ENCODE results near the gene RGS1.

RGS1 gene

DNA sequence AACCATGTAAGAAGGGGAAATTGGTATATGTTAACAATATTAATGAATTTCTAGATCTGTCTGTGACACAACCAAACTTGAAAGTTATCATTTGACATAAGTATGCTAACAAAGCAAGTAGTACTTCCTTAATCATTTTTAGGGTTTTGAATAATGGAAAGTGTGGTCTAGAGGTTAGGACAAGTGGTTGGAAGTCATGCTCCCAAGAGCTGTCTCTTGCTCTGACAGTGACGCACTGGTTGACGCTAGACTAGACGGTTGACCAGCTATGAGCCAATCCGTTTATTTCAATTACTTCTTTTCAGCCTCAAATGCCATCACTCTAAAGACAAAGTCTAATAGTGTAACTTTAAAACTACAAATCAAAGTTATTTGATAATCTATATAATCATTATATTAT, 20.7 kb upstream of the RGS1 start:
- DNase-seq: no peak

GRCh38 chr1:192555399-192555798, 20.2 kb upstream of the RGS1 start:
- no peak for DNase-seq

DNA sequence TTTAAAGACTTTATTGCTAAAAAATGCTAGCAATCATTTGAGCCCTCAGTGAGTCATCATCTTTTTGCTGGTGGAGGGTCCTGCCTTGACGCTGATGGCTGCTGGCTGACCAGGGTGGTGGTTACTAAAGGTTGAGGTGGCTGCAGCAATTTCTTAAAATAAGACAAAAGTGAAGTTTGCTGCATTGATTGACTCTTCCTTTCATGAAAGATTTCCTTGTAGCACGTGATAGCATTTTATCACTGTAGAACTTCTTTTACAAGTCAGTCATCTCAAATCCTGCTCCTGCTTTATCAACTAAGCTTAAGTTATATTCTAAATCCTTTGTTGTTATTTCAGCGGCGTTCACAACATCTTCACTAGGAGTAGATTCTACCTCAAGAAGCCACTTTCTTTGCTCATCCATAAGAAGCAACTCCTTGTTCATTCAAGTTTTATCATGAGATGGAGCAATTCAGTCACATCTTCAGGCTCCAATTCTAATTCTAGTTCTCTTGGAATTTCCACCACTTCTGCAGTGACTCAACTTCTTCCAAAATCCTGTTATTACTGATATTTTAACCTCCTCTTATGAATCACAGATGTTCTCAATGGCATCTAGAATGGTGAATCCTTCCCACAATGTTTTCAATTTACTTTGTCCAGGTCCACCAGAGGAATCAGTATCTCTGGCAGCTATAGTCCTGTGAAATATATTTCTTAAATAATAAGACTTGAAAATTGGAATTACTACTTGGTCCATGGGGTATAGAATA, 17.6 kb upstream of the RGS1 start:
- DNase-seq: no peak

DNA sequence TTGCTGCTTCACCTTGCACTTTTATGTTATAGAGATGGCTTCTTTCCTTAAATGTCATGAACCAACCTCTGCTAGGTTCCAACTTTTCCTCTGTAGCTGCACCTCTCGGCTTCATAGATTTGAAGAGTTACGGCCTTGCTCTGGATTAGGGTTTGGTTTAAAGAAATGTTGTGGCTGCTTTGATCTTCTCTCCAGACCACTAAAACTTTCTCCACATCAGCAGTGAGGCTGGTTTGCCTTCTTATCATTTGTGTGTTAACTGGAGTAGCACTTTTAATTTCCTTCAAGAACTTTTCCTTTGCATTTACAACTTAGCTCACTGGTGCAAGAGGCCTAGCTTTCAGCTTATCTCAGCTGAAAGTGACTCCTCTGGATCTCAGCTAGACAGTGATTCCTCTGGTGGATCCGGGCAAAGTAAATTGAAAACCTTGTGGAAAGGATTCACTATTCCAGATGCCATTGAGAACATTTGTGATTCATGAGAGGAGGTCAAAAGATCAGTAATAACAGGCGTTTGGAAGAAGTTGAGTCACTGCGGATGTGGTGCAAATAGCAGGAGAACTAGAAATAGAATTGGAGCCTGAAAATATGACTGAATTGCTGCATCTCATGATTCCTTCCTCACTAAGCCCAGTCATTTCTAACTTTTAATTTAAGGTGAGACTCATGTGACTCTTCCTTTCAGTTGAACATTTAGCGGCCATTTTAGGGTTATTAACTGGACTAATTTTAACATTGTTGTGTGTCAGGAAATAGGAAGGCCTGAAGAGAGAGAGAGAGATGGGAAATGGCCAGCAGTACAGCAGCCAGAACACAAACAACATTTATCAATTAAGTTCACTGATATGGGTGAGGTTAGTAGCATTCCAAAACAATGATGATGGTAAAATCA, 16.2 kb upstream of the RGS1 start:
- no peak for DNase-seq

DNA sequence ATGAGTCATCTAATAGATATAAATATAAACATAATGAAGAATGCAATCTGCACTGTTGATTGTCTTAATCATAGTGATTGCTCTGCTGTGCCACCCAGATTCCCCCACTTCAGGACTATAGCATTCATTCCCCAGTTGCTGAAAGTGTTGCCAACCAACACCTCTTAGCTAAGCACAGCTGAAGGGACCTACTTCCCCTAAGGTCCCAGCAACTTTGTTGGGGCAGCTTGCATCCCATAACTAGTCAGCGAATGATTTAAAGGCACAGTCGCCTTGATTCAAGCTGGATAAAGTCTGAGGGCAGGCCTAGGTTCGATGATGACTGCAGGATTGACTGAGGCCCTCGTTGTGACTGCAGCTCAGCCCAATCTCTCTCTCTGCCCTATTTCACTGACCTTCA, 14.3 kb upstream of the RGS1 start:
- no peak for DNase-seq

DNA sequence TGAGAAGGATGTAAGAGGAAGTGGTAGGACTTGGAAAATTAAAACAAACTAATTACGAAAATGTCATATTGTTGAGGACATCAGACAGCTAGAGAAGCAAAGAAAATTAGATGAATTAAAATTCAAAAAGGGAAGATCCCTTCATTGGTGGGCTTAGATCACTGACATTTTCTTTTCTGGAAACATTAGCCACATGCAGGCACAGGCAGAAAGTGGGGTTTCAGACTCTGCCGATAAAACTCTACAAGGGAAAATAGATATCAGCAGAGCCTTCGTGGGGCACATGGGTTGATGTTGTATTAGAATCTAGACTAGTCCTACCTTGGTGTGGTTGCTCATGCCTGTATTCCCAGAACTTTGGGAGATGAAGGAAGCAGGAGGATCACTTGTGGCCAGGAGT, 12.4 kb upstream of the RGS1 start:
- no peak for DNase-seq

DNA sequence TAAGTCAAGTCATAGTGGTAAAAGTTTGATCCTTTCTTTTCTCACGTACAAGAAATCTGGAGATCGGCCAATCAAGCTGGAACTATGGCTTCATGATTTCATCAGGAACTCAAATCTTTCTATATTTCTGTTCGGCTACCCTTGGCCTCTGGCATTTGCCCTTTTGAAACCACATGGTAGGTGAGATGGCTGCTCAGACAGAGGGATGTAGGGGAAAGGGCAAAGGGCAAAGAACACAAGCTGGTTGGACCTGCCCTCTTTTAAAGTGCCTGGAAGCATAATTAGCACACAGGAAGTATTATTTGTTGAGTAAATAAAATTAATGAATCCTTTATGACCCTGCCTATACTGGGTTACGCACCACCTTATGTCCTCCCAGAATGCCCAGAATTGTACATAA, 11.5 kb upstream of the RGS1 start:
- DNase-seq: no peak

GRCh38 chr1:192565946-192566345, 9.6 kb upstream of the RGS1 start:
- DNase-seq: no peak

- no peak for DNase-seq
These were observed 8.9 kb upstream of the RGS1 start for GRCh38 chr1:192566657-192567056.

- no peak for DNase-seq
These were observed 7.5 kb upstream of the RGS1 start for GRCh38 chr1:192568063-192568462.

DNA sequence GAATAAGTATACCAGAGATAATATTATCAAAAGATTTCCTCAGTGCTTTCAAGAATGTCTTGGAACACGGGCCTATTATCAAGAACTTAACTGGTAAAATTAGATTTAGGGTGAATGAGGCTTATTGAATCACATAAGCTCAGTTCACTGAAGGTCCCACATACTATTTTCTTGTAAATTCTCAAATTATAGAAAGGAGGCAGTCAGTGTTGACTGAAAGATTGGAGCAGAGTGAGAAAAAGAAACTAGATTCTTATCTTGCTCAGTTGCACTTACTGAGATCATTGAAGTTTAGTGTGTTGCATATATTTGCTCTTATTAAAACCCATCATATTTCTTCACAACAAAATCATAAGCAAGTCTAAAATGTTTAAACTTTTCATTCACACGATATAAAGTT, 3.9 kb upstream of the RGS1 start:
- no peak for DNase-seq

- no peak for DNase-seq
These were observed 2.1 kb upstream of the RGS1 start for GRCh38 chr1:192573499-192573898.

DNA sequence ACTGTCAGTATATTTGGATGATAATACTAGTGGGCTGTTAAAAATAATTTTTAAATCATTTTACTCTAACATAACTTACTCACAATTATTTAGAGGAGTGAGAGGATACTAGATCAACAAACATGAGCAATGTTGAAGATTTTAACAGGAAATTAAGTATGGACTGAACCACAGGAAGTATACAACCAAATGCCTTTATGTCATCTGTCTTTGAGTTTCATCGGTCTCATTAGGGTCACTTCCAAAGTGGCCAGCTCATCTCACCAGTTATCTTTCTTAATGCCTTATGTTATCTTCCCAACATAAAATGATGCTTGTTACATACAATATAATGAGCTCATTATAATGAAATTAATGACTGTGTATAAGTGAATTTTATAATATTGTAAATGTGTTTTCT, 1.5 kb upstream of the RGS1 start:
- no peak for DNase-seq

DNA sequence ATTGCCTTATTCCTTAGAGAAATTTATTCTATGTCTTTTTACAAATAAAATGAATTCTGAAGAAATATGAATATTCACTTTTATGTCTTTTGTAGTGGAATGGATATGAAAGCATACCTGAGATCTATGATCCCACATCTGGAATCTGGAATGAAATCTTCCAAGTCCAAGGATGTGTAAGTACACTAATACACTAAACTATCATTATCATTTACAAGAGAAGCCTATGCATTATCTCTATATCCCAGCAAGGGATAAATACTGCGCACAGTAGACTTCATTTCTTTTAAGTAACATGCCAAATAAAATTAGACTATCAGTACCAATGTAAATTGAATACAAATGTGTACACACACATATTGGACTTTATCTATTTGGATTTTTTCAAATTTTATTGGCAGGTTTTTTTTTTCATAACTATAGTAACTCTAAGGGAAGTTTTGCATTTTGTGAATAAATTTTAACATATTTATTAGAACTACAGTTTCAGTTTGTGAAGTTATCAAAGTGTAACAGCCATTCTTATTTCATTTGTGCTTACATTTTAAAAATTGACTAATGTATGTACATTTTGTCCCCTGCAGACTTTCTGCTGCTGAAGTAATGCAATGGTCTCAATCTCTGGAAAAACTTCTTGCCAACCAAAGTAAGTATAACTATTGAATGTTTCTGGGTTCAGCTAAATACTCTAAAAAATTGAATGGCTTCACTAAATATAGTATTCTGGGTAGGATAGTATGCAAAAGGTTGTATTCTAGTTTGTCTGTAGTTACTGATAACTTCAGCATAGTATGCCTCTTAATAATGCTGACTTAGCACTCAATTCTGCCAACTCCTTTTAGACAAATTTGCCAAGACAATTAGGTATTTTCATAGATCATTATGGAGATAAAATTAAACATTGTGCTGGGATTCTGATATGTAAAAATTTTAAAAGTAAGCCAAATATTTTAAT, 894 bp downstream of the RGS1 start:
- no peak for DNase-seq

DNA sequence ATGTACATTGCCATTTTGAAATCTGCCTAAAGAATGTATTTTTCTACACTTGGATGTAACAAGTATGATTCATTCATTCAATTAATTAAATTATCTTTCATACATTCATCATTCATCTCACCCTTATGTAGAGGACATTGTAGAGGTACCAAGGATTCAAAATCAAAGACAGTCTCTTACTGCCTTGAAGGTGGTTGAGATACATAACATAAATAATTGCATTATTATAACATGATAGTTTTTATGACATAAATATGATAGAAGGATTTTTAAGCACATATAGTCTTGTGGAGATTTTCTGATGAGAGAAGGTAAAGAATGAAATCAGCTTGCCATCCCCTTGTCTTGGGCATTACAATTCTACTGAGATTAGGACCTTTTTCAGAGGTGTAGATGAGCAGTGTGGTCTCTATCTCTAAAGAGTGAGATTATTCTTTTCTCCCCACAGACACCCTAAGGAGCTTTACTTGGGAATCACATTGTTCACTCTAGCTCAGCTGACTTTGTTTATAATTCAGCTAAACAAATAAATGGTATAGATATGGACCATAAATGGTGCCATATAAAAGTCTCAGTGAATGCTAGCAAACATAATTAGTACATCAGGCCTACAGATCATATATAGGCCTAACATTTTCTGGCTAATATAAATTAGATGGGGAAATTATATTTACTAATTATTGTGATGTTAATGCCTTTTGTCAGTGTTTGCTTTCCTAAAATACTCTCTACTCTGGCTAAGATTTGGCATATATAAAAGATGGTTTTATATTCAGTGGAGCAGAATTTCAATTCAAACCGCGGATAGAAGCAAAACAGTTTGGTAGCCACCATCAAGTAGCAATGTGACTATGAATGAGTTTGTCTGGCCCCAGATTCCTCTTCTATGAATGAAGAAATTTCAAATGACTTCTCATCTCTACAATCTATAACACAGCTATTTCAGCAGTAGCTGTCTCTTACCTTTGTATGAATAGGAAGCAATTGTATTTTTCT, 1.9 kb downstream of the RGS1 start:
- DNase-seq: no peak

GRCh38 chr1:192578144-192578909, 2.8 kb downstream of the RGS1 start:
- DNase-seq: no peak

DNA sequence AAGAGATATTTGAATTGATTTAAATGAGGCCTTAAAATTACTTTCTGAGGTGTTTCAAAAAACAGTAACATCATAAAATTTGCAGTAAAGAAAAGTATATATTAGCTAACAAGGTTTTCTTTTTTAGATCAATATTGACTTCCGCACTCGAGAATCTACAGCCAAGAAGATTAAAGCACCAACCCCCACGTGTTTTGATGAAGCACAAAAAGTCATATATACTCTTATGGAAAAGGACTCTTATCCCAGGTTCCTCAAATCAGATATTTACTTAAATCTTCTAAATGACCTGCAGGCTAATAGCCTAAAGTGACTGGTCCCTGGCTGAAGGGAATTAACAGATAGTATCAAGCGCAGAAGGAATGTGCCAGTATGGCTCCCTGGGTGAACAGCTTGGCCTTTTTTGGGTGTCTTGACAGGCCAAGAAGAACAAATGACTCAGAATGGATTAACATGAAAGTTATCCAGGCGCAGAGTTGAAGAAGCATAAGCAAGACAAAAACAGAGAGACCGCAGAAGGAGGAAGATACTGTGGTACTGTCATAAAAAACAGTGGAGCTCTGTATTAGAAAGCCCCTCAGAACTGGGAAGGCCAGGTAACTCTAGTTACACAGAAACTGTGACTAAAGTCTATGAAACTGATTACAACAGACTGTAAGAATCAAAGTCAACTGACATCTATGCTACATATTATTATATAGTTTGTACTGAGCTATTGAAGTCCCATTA, 3.6 kb downstream of the RGS1 start:
- no peak for DNase-seq

DNA sequence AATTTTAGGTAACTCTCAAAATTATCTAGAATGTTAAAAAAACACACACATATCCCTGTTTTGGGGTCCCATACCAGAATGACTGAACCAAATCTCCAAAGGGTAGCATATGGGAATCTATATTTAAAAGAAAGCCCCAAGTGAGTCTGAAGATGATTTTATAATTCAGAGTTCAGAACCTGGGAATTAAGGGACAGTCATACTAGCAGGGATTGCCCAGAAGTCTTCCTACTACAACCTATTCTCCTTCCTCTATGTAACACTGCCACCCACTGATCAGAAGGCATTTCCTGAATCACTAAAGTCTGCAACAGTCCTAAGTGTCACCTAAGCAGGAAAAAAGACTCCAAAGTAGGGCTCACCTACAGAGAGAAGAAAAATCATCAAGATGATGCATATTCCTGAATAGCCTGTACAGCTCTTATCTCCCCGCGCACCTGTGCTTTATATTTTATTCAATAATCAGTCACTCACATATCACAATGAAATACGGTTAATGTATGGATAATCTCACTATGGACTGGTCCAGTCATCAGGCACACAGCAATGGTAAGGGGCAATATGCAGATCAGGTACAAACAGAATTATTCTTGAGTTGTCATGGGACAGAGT, 4.9 kb downstream of the RGS1 start:
- no peak for DNase-seq

DNA sequence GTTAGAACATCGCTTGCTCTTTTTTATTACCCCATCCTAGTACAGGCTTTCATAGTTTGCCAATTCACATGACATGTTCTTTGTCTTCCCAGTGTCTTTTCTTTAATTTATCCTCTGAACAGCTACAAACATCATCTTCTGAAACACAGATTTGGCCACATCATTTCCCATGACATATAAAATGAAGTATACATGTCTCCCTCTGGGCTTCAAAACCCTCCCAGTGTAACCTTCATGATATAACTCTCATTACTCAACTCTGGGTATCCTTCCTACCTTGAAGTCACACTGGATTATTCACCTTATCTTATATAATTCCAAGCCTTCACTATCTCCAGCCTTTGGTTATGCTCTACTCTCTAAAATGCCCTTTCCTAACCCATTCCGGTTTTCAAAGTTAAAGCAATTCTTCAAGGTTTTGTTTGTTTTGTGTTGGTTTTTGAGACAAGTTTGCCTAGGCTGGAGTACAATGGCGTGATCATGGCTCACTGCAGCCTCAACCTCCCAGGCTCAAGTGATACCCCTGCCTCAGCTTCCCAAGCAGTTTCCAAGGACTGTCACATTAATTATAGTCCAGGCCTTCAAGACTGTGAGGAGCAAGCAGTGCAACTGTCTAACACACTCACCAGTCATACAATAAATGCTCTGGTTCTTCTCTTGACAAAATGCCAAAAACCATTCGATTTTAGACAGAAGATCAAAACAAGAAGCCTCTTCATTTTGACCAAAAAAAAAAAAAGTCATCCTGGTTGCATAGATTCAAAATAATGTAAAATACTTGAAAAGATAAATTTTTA, 5.8 kb downstream of the RGS1 start:
- no peak for DNase-seq
